ENCODE results near the gene DKC1. TPM values are rescaled to one million over a fixed set of nuclear protein-coding genes. Genes with fewer than 3 reads are reported as not detected.

DKC1 gene
- total and polyA plus RNA-seq, 2 experiments from 2014 or later = 120 to 165 TPM

GRCh38 chrX:154776753-154777152, 14.1 kb downstream of the DKC1 start (continued):
- TF ChIP-seq REST (IDR thresholded peaks at IDR 0.05; ENCODE audit: unreplicated experiment) (no peak), EZH2 (IDR thresholded peaks at IDR 0.05; ENCODE audit: low read depth, unreplicated experiment) (no peak), POLR2AphosphoS5 (IDR thresholded peaks at IDR 0.05; ENCODE audit: low read depth) (no peak), CREB1 (CRISPR knock-in tag; IDR thresholded peaks at IDR 0.05; ENCODE audit: low read depth) (no peak)

GRCh38 chrX:154779261-154779660, 16.6 kb downstream of the DKC1 start:
- no peak for ATAC-seq
- peaks cover 16% of the 10 kb centered on the region for H3K4me1 Mint-ChIP-seq
- peaks cover 50% of the 10 kb centered on the region for H3K36me3 Mint-ChIP-seq (ENCODE audit: low read depth)
- TF ChIP-seq ZNF114 (CRISPR knock-in tag; IDR thresholded peaks at IDR 0.05) = no peak
- no peak for TF ChIP-seq CTCF (conservative IDR thresholded peaks at IDR 0.05; ENCODE audit: low read depth in 2 of 2)
- TF ChIP-seq ZNF331 (CRISPR knock-in tag; IDR thresholded peaks at IDR 0.05; ENCODE audit: low read depth) = no peak
- no peak for TF ChIP-seq STAT1 (IDR thresholded peaks at IDR 0.05; ENCODE audit: unreplicated experiment)
- TF ChIP-seq NANOG (IDR thresholded peaks at IDR 0.05; ENCODE audit: borderline replicate concordance) = no peak
- no peak for TF ChIP-seq JUNB (IDR thresholded peaks at IDR 0.05; ENCODE audit: unreplicated experiment)
- TF ChIP-seq EZH2phosphoT487 (IDR thresholded peaks at IDR 0.05; ENCODE audit: unreplicated experiment) = no peak
- no peak for TF ChIP-seq CREB1 (CRISPR knock-in tag; IDR thresholded peaks at IDR 0.05; ENCODE audit: low read depth)
- TF ChIP-seq REST (IDR thresholded peaks at IDR 0.05; ENCODE audit: unreplicated experiment) = no peak
- no peak for TF ChIP-seq POLR2AphosphoS5 (IDR thresholded peaks at IDR 0.05; ENCODE audit: low read depth)

More at GRCh38 chrX:154779261-154779660, 16.6 kb downstream of the DKC1 start:
- Histone ChIP-seq H3K4me1 (ENCODE audit: insufficient read depth) (no peaks in the 10 kb centered on the region), H3K4me3 (no peak overlapping the region), H3K4me2 (no peak overlapping the region), H2AFZ (no peak overlapping the region), H3K9me2 (ENCODE audit: insufficient read depth) (no peaks in the 10 kb centered on the region), H3K79me2 (replicated peaks; ENCODE audit: insufficient read depth) (no peaks in the 10 kb centered on the region), H3K36me3 (ENCODE audit: insufficient read depth) (peaks cover 6% of the 10 kb centered on the region; the same call in 1 of the 2 replicates), H3F3A (replicated peaks; ENCODE audit: low read depth) (no peaks in the 10 kb centered on the region), H4K20me1 (replicated peaks; ENCODE audit: insufficient read depth) (no peaks in the 10 kb centered on the region), H3K27me3 (ENCODE audit: insufficient read depth) (no peaks in the 10 kb centered on the region), H3K27ac (ENCODE audit: low read depth) (no peak overlapping the region)
- Mint-ChIP-seq H3K27me3 (ENCODE audit: insufficient read depth, low read depth, poor library complexity) (no peaks in the 10 kb centered on the region), H3K4me3 (no peak overlapping the region), H3K27ac (no peak overlapping the region), H3K9me3 (no peaks in the 10 kb centered on the region)
- DNase-seq (ENCODE audit: low spot score) = no peak

Measured in GM23338 (cell line).